Right ventricle myocardium inferior (tissue), 1 donor: Measurements from ENCODE around the gene PRKX. TPM values are rescaled to one million over a fixed set of nuclear protein-coding genes. Genes with fewer than 3 reads are reported as not detected.
A peak's percentile ranks its signal among the peaks of the same experiment; 100 is the strongest.
"Not testable (repeated sequence)": the region's sequence is repeated elsewhere in the genome, so short reads cannot be mapped to it uniquely, and the experiment has no call there.

ENCODE experiments used
- ATAC-seq: fragments of 200-7000 bp; cut with Tn5 transposase; one replicate; pipeline ENCODE4 v1.9.1; 2020; ENCODE audit warnings: mild to moderate bottlenecking, moderate library complexity
- DNase-seq: peaks from one replicate; pipeline ENCODE4 v3.0.0; 2021; ENCODE audit errors: missing footprints
- intact Hi-C: fragments of 100-400 bp; cut with DNase I; formaldehyde crosslinking; loops from one replicate; pipeline ENCODE4 v1.11.0; 2022
- total RNA-seq: library from RNA; stranded (reverse); fragmentation: NEBNext Ultra II Directional; extraction: Animal tissue kit (Norgen Biotek cat#: 25700); gene quantifications from one replicate; pipeline ENCODE4 v1.2.1, GENCODE V29; 2021
- donor health status: DM: no; HTN: yes; CAD: no; lungs with severe emphysema.

Gene PRKX
- total RNA-seq, 1 donor from 2014 or later = 3.8 TPM

GRCh38 chrX:3713937-3714434 is 537 bp upstream of the PRKX start:
- intact Hi-C loops = loop anchor here (5.0 kb wide), 1 partner anchor 62 kb away; no protein-coding TSS in a partner anchor
- DNase-seq = no peak
- no peak for ATAC-seq

- no peak for DNase-seq
- peak; percentile 23 for ATAC-seq
- intact Hi-C loops = loop anchor here (5.0 kb wide), 1 partner anchor 61 kb away; no protein-coding TSS in a partner anchor
These were observed 602 bp downstream of the PRKX start for GRCh38 chrX:3712870-3713224.

DNA sequence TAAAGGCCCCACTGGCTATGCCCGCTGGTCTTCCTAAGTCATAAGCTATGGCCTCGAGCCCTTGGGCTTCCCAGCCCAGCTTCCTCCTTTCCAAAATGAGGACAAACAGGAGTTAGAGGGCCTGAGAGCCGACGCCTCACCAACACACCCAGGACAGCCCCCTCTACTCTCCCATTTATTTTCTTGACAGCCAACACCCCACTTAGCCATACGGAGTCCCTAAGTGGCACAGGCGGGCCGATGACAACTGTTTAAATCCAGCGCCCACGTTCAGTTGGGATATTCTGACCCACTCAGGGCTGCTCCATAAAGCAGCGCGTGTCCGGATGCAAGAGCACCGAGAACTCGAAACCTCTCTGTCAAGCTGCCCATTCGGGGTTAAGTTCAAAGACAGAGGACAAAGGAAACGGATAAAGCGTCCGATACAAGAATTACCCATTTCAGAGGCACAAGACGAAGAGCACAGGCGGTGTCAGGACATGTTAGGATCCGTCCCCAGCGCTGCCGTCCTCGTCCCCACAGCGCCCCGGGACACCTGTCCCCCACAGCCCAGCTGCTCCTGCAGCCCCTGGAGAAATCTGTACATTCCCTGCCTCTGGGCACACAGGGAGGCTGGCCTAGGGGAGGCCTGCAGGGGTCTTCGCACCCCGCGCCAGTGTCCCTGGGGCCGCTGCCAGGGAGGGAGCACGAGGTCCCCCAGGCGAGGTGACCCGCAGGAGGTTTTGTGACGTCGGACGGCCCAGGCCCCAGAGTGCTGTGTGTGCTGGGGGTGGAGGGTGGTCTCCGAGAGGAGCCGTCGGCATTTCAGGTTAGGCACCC is 1.2 kb downstream of the PRKX start:
- no peak for DNase-seq
- peak; percentile 32 for ATAC-seq
- intact Hi-C loops = loop anchor here (5.0 kb wide), 1 partner anchor 60 kb away; no protein-coding TSS in a partner anchor

GRCh38 chrX:3711331-3711917 is 2.0 kb downstream of the PRKX start:
- intact Hi-C loops = loop anchor here (5.0 kb wide), 1 partner anchor 59 kb away; no protein-coding TSS in a partner anchor
- ATAC-seq = peak; percentile 67
- no peak for DNase-seq

DNA sequence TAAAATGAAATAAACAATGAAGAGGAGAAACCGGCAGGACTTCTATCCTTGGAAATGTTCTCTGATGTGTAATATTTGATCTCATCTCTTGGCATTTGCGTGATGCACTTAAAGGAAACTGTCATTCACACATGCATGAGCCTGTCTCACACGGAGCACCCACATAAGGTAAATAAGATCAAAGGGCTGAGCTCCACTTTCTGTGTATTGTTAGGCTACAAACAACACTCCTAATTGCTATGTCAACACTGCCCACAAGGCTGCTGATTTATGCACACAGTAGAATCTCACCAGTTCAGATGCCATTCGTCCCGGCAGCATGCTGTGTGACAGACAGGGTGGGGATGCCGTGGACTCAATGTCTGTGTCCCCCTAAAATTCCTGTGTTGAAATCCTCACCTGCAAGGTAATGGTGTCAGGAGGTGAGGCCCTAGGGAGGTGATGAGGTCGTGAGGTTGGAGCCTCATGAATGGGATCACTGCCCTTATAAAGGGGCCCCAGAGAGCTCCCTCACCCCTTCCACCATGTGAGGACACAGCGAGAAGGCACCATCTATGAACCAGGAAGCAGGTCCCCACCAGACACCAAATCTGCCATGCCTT is 5.7 kb downstream of the PRKX start:
- DNase-seq, intact Hi-C loops, ATAC-seq: not testable (repeated sequence)

- intact Hi-C loops = no loop called here
- no peak for DNase-seq
- no peak for ATAC-seq
These were observed 7.0 kb downstream of the PRKX start for GRCh38 chrX:3706481-3706880.

- ATAC-seq, intact Hi-C loops, DNase-seq: not testable (repeated sequence)
These were observed 10.2 kb downstream of the PRKX start for GRCh38 chrX:3703251-3703650.

DNA sequence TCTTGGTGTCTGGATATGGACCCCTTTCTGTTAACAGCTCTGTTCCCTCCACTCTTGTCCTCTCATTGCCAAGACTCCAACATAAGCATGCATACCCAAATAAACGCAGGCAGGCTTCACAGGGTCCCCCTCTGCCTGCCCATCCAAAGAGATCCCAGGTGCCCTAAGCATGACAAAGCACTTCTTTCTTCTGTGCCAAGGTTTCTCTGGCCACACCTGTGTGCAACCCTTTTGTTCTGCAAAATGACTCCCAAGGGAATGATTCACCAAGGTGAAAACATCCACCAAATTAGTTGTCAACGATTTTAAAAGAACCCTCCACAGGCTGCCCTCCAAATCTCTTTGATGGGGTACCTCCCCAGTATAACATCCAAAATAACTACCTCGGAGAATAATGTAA is 11.4 kb downstream of the PRKX start:
- ATAC-seq, DNase-seq, intact Hi-C loops: not testable (repeated sequence)

- ATAC-seq, DNase-seq, intact Hi-C loops: not testable (repeated sequence)
These were observed 12.0 kb downstream of the PRKX start for GRCh38 chrX:3701445-3701928.

DNA sequence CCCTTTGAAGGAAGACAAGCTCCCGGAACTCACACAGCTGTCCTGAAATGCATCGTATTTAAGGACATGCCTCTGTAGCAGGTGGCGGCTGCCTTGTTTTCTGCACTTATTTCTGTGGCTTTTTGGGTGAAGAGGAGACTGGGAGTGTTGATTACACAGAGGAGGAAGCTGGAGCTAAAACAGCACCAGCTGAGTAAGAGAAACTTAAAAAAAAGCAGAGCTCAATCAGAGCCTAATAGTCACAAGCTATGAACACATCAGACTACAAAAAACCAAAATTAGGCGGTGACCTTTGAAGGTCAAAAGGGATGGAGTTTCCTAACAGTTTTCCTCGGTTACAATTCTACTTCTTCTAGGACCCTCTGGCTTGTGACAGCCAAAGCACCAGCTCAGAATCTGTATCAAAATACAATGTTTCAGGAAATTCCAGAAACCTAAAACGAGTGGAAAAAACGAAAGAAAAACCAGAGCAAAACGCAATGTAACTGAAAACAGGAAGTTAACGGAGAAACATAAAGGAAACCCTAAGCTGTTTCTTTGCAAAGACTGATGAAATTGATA is 13.5 kb downstream of the PRKX start:
- ATAC-seq (no peak), DNase-seq (no peak)
- intact Hi-C loops = no loop called here

DNA sequence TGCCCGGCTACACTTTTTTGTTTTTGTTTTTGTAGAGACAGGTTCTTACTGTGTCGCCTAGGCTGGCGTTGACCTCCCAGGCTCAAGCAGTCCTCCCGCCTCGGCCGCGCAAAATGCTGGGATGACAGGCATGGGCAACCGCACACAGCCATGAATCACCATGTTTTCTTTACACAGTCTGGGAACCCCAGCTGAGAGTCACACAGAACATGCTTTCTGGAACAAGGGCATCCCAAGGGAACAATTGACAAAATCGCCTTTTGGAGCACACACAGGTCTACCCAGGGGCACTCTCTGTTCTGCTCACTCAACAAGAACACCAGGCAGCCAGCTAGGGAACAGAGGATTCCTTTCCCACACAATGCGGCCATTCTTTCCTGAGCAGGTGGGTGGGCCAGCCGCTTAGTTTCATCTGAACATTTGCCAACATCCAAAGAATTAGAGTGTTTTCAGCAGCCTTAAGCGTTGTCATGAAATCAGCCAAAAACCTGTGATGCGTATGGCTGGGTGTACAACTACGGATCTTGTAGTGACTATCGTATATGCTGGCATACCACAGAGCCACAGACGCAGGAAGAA is 15.7 kb downstream of the PRKX start:
- ATAC-seq = peak; percentile 90
- intact Hi-C loops = no loop called here
- DNase-seq = no peak

- ATAC-seq (no peak), DNase-seq (no peak)
- intact Hi-C loops = no loop called here
These were observed 16.2 kb downstream of the PRKX start for GRCh38 chrX:3697220-3697684.

DNA sequence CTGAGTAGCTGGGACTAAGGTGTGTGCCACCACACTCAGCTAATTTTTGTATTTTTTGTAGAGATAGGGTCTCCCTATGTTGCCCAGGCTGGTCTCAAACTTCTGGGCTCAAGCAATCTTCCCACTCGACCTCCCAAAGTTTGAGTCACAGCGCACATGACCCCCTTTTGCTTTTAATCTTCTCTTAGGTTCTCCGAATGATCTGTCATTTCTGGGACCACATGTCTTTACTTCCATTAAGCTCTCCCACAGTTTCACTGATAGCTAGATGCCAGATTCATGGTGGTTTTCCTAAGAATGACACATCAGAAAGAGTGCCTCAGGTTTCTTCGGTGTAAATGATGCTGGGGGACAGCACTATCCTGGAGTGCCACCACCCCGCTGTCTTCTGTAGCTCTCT is 17.9 kb downstream of the PRKX start:
- DNase-seq (no peak), ATAC-seq (no peak)
- intact Hi-C loops = no loop called here

DNA sequence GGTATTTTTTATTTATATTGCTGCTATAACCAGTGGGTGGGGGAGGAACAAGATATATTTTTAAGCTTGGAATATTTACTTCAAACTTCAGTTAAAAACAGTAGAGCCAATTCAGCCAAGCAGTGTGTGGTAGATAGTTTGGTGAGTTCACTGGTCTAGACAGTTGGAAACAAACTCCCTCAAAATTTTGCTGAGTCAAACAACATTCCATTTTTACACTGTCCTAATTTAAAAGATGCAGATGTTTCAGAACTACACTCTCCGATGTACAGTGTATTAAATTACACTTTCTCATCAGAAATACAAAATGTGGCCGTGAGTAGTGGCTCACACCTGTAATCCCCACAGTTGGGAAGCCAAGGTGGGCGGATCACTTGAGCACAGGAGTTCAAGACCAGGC is 23.3 kb downstream of the PRKX start:
- intact Hi-C loops = no loop called here
- no peak for ATAC-seq
- DNase-seq = no peak

DNA sequence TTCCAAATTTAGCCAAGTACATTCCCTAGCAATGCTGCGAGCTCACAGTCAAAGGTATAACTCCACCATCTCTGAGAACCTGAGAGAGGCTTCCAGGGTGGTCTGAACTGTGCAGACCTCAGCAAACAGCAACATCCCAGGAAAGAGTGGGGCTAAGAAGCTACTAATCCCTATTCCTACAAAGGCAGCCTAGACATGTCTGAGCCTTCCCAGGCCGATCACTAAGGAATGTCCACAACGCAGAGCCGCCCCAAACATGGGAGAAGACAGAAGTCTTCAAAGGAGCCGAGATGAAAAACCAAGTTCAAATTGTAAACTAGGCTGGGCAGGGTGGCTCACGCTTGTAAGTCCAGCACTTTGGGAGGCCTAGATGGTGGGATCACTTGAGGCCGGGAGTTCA is 30.2 kb downstream of the PRKX start:
- intact Hi-C loops, ATAC-seq, DNase-seq: not testable (repeated sequence)

DNA sequence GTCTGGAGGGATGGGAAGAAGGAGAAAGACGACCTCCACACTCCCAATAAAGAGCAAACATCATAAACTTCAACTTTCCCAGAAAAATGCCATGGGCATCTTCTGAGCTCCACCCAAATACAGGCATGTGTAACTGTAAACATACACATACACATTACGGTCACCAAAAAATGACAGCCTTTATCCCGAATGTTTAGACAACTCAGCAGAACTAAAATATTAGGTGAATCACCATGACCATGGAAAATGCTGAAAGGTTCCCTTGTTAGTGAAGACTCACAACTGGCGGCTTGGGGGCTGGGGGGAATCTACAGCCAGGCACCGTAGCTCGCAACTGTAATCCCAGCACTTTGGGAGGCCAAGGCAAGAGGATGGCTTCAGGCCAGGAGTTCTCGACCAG is 33.0 kb downstream of the PRKX start:
- ATAC-seq = no peak

GRCh38 chrX:3679669-3680068 is 33.8 kb downstream of the PRKX start:
- intact Hi-C loops = no loop called here
- no peak for DNase-seq
- ATAC-seq = no peak

More for the DNA sequence above, 33.0 kb downstream of the PRKX start:
- no peak for DNase-seq
- intact Hi-C loops = no loop called here

DNA sequence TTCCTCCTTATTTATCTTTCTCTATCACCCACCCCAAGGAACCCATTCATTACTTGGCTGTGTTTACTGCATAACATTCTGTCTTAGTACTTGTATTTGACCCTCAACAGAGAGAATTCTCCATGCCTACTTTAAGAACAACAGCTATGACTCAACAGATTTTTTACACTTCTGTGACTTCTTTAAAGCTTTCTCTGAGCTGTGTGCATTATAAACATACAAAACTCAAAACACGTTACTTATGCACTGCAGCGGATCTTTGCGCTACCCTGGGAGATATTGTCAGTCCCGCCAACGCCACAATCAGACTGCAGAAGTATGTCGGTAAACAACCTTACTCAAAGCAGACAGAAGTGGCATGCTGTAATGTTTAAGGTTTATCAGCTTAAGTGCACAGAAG is 35.1 kb downstream of the PRKX start:
- DNase-seq = no peak

GRCh38 chrX:3674881-3675280 is 38.6 kb downstream of the PRKX start:
- DNase-seq = no peak
- ATAC-seq = no peak
- intact Hi-C loops = no loop called here

More for the DNA sequence above, 35.1 kb downstream of the PRKX start:
- no peak for ATAC-seq
- intact Hi-C loops = no loop called here
